ENCODE measurements around the gene EIF4G3. TPM values are rescaled to one million over a fixed set of nuclear protein-coding genes. Genes with fewer than 3 reads are reported as not detected.

The EIF4G3 gene
- total and polyA plus RNA-seq, 2 donors (not counting 1 experiment from before 2014, with no cell fraction given): 53.5 to 67.0 TPM

DNA sequence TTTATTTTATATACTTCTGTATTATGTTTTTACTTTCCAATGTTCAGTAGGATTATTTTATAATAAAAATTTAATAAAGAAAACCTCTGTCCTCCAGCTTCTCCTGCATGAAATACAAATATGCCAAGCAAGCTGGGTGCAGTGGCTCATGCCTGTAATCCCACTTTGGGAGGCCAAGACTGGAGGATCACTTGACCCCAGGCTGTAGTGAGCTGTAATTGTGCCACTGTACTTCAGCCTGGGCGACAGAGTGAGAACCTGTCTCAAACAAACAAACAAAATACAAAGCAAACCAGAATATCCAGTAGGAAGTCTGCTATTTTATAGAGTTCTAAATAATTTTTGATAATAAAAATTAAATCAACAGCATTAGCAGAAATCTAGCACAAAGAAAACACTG is 168.8 kb downstream of the EIF4G3 start:
- no peak overlapping the region for H2AFZ ChIP-seq (ENCODE audit: low read length)
- H3K4me1 ChIP-seq (ENCODE audit: control insufficient read depth, extremely low read depth, insufficient read depth, low read length): no peaks in the 10 kb centered on the region
- TF ChIP-seq EZH2 (IDR thresholded peaks at IDR 0.05; ENCODE audit: low read length, missing control alignments): no peak
- TF ChIP-seq, protein P1, sequence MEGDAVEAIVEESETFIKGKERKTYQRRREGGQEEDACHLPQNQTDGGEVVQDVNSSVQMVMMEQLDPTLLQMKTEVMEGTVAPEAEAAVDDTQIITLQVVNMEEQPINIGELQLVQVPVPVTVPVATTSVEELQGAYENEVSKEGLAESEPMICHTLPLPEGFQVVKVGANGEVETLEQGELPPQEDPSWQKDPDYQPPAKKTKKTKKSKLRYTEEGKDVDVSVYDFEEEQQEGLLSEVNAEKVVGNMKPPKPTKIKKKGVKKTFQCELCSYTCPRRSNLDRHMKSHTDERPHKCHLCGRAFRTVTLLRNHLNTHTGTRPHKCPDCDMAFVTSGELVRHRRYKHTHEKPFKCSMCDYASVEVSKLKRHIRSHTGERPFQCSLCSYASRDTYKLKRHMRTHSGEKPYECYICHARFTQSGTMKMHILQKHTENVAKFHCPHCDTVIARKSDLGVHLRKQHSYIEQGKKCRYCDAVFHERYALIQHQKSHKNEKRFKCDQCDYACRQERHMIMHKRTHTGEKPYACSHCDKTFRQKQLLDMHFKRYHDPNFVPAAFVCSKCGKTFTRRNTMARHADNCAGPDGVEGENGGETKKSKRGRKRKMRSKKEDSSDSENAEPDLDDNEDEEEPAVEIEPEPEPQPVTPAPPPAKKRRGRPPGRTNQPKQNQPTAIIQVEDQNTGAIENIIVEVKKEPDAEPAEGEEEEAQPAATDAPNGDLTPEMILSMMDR (conservative IDR thresholded peaks at IDR 0.05 in 1 of 2, IDR thresholded peaks at IDR 0.05 in 1 of 2; ENCODE audit: low read depth in 1 of 2, low read length in 2 of 2): no peak
- no peak overlapping the region for H3K9ac ChIP-seq (ENCODE audit: insufficient read depth, low read length)
- no peaks in the 10 kb centered on the region for H3K36me3 ChIP-seq (ENCODE audit: control insufficient read depth, insufficient read depth, low read length)
- H3K79me2 ChIP-seq (ENCODE audit: control insufficient read depth, insufficient read depth, low read length): peaks cover 10% of the 10 kb centered on the region
- DNase-seq (ENCODE audit: low read depth in 2 of 2): no peak
- H4K20me1 ChIP-seq (ENCODE audit: control insufficient read depth, extremely low read depth, insufficient read depth, low read length): no peaks in the 10 kb centered on the region
- H3K4me3 ChIP-seq (replicated peaks in 1 of 4; ENCODE audit: control extremely low read depth in 1 of 4, insufficient read depth in 1 of 4, low read depth in 3 of 4, low read length in 4 of 4): no peak overlapping the region
- H3K27ac ChIP-seq (ENCODE audit: insufficient read depth, low read length): no peak overlapping the region
- H3K4me2 ChIP-seq (ENCODE audit: extremely low read depth, insufficient read depth, low read length): no peak overlapping the region
- no peaks in the 10 kb centered on the region for H3K27me3 ChIP-seq (ENCODE audit: control insufficient read depth, insufficient read depth, low read length)
- no peaks in the 10 kb centered on the region for H3K9me3 ChIP-seq (ENCODE audit: control insufficient read depth, insufficient read depth, low read depth, low read length)

DNA sequence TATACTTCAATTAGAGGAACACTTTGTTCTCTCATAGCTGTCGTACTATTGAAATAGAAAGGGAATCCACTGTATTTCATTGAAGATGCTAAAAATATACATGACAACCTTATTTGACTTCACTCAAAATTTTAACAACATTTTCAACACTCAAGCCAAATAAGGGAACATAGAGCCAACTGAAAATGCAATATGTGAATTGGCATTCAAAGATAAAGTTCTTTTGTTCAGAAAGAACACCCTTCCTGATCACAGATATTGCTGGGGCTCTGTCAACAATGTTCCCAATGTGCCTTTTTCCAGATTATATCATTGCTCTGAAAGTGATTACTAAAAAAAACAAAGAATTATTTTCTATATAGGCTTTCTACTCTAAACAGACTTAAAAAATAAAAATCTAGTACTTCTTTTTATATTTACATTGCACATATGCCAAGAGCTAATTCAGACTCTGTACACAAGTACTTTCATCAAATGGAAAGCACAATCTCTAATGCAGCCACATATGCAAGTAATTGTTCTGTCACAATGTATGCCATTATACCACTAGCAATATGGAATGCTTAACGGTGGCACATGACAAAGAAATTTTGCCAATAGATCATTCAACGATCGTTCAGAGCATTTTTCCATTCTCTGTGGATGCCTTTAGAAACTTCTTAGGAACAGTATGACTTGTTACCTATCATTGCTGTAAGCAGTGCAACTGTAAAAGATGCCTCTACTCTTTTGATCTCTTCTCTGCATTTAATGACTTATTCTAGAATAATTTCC is 171.0 kb downstream of the EIF4G3 start:
- Histone ChIP-seq H3K4me1 (ENCODE audit: control insufficient read depth, extremely low read depth, insufficient read depth, low read length) (no peaks in the 10 kb centered on the region), H3K4me3 (replicated peaks in 1 of 4; ENCODE audit: control extremely low read depth in 1 of 4, insufficient read depth in 1 of 4, low read depth in 3 of 4, low read length in 4 of 4) (no peak overlapping the region), H2AFZ (ENCODE audit: low read length) (no peak overlapping the region), H3K36me3 (ENCODE audit: control insufficient read depth, insufficient read depth, low read length) (no peaks in the 10 kb centered on the region), H4K20me1 (ENCODE audit: control insufficient read depth, extremely low read depth, insufficient read depth, low read length) (no peaks in the 10 kb centered on the region), H3K79me2 (ENCODE audit: control insufficient read depth, insufficient read depth, low read length) (peaks cover 4% of the 10 kb centered on the region), H3K9me3 (ENCODE audit: control insufficient read depth, insufficient read depth, low read depth, low read length) (no peaks in the 10 kb centered on the region), H3K9ac (ENCODE audit: insufficient read depth, low read length) (no peak overlapping the region), H3K4me2 (ENCODE audit: extremely low read depth, insufficient read depth, low read length) (no peak overlapping the region), H3K27ac (ENCODE audit: insufficient read depth, low read length) (no peak overlapping the region), H3K27me3 (ENCODE audit: control insufficient read depth, insufficient read depth, low read length) (no peaks in the 10 kb centered on the region)
- DNase-seq (ENCODE audit: low read depth in 2 of 2): no peak
- no peak for TF ChIP-seq EZH2 (IDR thresholded peaks at IDR 0.05; ENCODE audit: low read length, missing control alignments)
- TF ChIP-seq, protein P1 (conservative IDR thresholded peaks at IDR 0.05 in 1 of 2, IDR thresholded peaks at IDR 0.05 in 1 of 2; ENCODE audit: low read depth in 1 of 2, low read length in 2 of 2): no peak

DNA sequence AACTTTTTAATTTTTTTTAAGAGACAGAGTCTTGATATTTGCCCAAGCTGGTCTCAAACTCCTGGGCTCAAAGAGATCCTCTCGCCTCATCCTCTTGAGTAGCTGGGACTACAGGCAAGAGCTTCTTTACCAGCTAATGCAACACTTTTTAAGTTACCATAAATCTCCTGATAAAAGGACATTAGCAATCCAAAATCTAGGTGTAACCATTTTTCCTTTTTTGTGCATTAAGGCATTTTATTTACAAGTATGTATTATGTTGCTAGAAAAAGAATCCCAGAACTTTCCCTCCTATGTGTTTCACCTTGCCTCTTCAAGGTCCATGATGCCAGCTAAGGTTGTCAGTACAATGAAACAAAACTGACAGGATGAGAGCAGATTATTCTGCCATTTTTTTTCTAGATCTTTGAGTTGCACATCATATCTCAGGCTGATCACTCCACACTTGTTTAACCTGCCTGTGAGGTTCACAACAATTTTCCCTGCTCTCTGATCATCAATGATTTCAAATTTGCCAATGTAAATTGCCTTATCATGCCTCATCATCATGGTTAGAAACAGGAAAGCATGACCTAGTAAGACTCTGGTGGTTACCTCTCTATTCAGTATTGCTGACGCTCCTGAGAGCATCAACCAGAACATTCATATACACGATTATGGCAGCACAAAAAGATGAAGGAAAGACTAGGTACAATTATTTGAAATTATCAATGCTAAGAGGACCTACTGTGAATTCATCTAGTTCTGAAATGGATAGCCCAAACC is 173.2 kb downstream of the EIF4G3 start:
- H3K27me3 ChIP-seq (ENCODE audit: control insufficient read depth, insufficient read depth, low read length): no peaks in the 10 kb centered on the region
- H2AFZ ChIP-seq (ENCODE audit: low read length): no peak overlapping the region
- H3K79me2 ChIP-seq (ENCODE audit: control insufficient read depth, insufficient read depth, low read length): peaks cover 1% of the 10 kb centered on the region
- H3K36me3 ChIP-seq (ENCODE audit: control insufficient read depth, insufficient read depth, low read length): no peaks in the 10 kb centered on the region
- H3K4me1 ChIP-seq (ENCODE audit: control insufficient read depth, extremely low read depth, insufficient read depth, low read length): no peaks in the 10 kb centered on the region
- no peak overlapping the region for H3K27ac ChIP-seq (ENCODE audit: insufficient read depth, low read length)
- no peak overlapping the region for H3K4me3 ChIP-seq (replicated peaks in 1 of 4; ENCODE audit: control extremely low read depth in 1 of 4, insufficient read depth in 1 of 4, low read depth in 3 of 4, low read length in 4 of 4)
- no peak for DNase-seq (ENCODE audit: low read depth in 2 of 2)
- H3K9me3 ChIP-seq (ENCODE audit: control insufficient read depth, insufficient read depth, low read depth, low read length): no peaks in the 10 kb centered on the region
- H3K9ac ChIP-seq (ENCODE audit: insufficient read depth, low read length): no peak overlapping the region
- no peaks in the 10 kb centered on the region for H4K20me1 ChIP-seq (ENCODE audit: control insufficient read depth, extremely low read depth, insufficient read depth, low read length)
- TF ChIP-seq, protein P1 (conservative IDR thresholded peaks at IDR 0.05 in 1 of 2, IDR thresholded peaks at IDR 0.05 in 1 of 2; ENCODE audit: low read depth in 1 of 2, low read length in 2 of 2): no peak
- TF ChIP-seq EZH2 (IDR thresholded peaks at IDR 0.05; ENCODE audit: low read length, missing control alignments): no peak
- H3K4me2 ChIP-seq (ENCODE audit: extremely low read depth, insufficient read depth, low read length): no peak overlapping the region
